T-helper 1 cell treated with Interleukin-12 subunit alpha and Interleukin-12 subunit beta and Interleukin-4 antibody, amounts not matched to agents 30 μg/mL and 1 μg/mL, for 36 hours (primary cell): ENCODE results near the gene SYTL5.

ENCODE experiments used
- H3K27ac Mint-ChIP-seq: one replicate; pipeline ENCODE4 v1.8.0; 2021; ENCODE audit warnings: mild to moderate bottlenecking, mixed read lengths
- H3K27me3 Mint-ChIP-seq: one replicate; pipeline ENCODE4 v1.8.0; 2021; ENCODE audit warnings: low read depth, mixed read lengths
- H3K36me3 Mint-ChIP-seq: one replicate; pipeline ENCODE4 v1.8.0; 2021; ENCODE audit warnings: low read depth, mixed read lengths
- H3K4me1 Mint-ChIP-seq: one replicate; pipeline ENCODE4 v1.8.0; 2021; ENCODE audit warnings: low read depth, mixed read lengths
- H3K4me3 Mint-ChIP-seq: one replicate; pipeline ENCODE4 v1.8.0; 2021; ENCODE audit warnings: mild to moderate bottlenecking, moderate library complexity, mixed read lengths
- H3K9me3 Mint-ChIP-seq: one replicate; pipeline ENCODE4 v1.8.0; 2021; ENCODE audit warnings: mixed read lengths

Gene SYTL5

DNA sequence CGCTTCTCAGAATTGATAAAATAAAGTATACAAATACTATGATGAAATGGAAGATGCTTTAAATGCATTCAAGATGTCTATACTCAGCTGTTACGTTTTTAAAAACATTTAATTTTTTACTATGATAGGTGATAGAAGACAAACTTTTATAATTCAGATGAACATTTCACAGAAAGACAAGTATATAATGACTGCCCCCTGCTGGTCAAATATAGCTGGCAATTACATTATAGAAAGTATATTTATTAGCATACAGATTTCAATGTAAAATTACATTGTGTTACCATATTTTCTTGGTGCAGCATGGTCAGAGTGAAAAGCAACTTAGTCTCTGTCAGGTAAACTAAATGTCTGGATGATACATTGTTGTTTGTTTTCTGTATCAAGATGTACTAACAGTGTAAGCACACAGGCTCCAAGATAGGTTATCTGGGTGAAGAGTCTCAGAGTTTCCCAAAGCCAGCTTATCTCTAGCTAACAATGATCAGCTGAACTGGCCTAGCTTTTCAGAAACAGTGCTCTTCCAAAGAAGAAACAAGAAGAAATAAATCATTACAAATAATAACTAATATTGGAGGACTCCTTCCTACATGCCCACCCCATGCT lies 160.2 kb downstream of the SYTL5 start:
- Mint-ChIP-seq H3K4me3 (no peak overlapping the region), H3K27ac (no peak overlapping the region), H3K4me1 (no peaks in the 10 kb centered on the region), H3K9me3 (no peaks in the 10 kb centered on the region), H3K36me3 (no peaks in the 10 kb centered on the region), H3K27me3 (no peaks in the 10 kb centered on the region)

DNA sequence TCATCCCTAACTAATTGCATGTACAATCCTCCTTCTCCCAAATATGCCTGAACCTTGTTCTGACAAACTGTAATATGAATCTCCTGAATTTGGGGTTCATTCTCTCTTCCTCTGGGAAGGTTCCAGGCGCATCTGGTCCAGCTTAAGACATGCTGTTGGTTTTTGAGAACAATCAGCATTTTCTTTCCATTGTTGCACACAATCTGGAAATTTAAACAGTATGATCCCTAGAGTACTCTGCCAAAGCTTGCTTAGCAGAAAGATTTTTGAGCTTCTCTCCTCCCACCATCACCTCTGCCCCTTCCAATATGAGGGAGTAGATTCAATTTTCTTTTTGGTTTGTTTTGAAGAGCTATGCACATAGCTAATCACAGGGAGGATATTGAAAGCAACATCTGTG lies 164.2 kb downstream of the SYTL5 start:
- no peaks in the 10 kb centered on the region for H3K36me3 Mint-ChIP-seq
- no peak overlapping the region for H3K27ac Mint-ChIP-seq
- no peaks in the 10 kb centered on the region for H3K9me3 Mint-ChIP-seq
- H3K4me1 Mint-ChIP-seq: no peaks in the 10 kb centered on the region
- H3K4me3 Mint-ChIP-seq: no peak overlapping the region
- no peaks in the 10 kb centered on the region for H3K27me3 Mint-ChIP-seq

DNA sequence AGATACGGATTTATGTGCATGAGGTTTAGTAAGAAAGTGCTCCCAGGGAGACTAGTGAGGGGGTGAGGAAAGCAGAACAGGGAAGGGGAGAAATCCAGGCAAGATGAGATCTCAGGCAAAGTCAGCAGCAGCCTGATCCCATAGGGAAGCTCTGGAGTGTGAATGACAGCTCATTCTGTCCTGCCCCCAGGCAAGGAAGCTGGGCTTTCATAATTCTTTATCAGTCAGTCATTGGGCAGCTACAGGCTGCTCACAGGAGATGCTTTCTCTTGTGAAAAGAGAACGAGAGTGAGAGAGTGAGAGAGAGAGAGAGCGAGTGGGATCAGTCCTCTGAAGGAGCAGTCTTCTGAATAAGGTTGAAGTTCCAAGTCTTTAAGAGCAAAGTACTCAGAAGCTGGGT lies 166.2 kb downstream of the SYTL5 start:
- no peaks in the 10 kb centered on the region for H3K27me3 Mint-ChIP-seq
- no peak overlapping the region for H3K27ac Mint-ChIP-seq
- H3K9me3 Mint-ChIP-seq: no peaks in the 10 kb centered on the region
- H3K36me3 Mint-ChIP-seq: no peaks in the 10 kb centered on the region
- H3K4me3 Mint-ChIP-seq: no peak overlapping the region
- no peaks in the 10 kb centered on the region for H3K4me1 Mint-ChIP-seq

DNA sequence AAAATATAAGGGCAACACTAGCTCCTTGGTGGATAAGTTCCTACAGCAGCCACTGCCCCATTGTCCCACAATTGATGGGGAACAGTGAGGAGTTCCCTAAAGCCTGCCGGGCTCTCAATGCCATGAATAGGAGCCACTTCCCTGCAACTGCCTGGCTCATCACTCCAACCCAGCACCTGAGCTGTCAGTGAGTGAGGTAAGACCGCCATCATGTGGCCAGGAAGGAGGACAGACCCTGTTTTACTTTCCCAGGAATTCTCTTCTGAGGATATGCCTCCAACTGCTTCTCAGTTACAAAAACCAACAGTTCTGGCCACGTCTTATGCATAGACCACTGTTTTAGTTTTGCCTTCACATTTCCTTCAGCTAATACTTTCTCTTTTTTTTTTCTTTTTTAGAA lies 168.8 kb downstream of the SYTL5 start:
- H3K27ac Mint-ChIP-seq: no peak overlapping the region

DNA sequence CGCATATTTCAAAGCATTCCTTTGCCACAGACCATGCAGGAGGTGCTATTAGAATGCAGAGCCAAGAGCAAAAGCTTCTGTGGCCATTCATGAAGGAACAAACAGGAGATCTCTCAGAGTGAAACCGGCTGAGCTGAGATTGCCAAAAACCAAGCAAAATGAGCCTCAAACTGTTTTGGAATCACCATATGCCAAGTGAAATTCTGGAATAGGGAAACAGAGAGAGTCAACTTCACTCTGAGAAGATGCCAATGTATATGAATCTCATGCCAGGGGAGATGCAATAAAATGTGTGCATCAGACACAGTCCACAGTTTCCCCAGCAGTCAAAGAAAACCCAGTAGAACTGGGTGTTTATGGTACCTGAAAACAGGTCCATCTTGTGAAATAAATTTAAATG lies 172.0 kb downstream of the SYTL5 start:
- Mint-ChIP-seq H3K9me3 (no peaks in the 10 kb centered on the region), H3K4me3 (no peak overlapping the region), H3K27me3 (peaks cover 3% of the 10 kb centered on the region), H3K27ac (no peak overlapping the region), H3K36me3 (no peaks in the 10 kb centered on the region), H3K4me1 (no peaks in the 10 kb centered on the region)

More for the DNA sequence above, 168.8 kb downstream of the SYTL5 start:
- Mint-ChIP-seq H3K9me3 (no peaks in the 10 kb centered on the region), H3K4me1 (no peaks in the 10 kb centered on the region), H3K36me3 (no peaks in the 10 kb centered on the region), H3K27me3 (peaks cover under 1% of the 10 kb centered on the region), H3K4me3 (no peak overlapping the region)
